Upper lobe of left lung (tissue), 6 donors: ENCODE data around the gene FUCA2. TPM values are rescaled to one million over a fixed set of nuclear protein-coding genes. Genes with fewer than 3 reads are reported as not detected.

Source experiments
- ATAC-seq, 2 donors: fragments of 200-7000 bp; cut with Tn5 transposase; one replicate each; pipeline ENCODE4 v1.9.1; 2022; ENCODE audit warnings: mild to moderate bottlenecking in 2 of 2, moderate library complexity in 2 of 2; ENCODE audit not compliant: low FRiP score in 2 of 2
- DNase-seq, 2 donors: peaks; one replicate each; pipeline ENCODE4 v3.0.0-alpha.2; 2019 to 2020
- H3K27ac ChIP-seq, 4 donors: fragments of 200-600 bp; sonication (generic); one replicate each; pipeline ENCODE4 v1.5.1; 2016 to 2019
- H3K27me3 ChIP-seq, 4 donors: fragments of 200-600 bp; sonication (generic); one replicate each; pipeline ENCODE4 v1.5.1; 2017 to 2019
- H3K36me3 ChIP-seq, 4 donors: fragments of 200-600 bp; sonication (generic); one replicate each; pipeline ENCODE4 v1.5.1; 2016 to 2019
- H3K4me1 ChIP-seq, 4 donors: fragments of 200-600 bp; sonication (generic); one replicate each; pipeline ENCODE4 v1.5.1; 2018 to 2019
- H3K4me3 ChIP-seq, 4 donors: fragments of 200-600 bp; sonication (generic); one replicate each; pipeline ENCODE4 v1.5.1; 2017 to 2019; ENCODE audit warnings: mild to moderate bottlenecking in 2 of 4, moderate library complexity in 1 of 4
- H3K9me3 ChIP-seq, 4 donors: fragments of 200-600 bp; sonication (generic); one replicate each; pipeline ENCODE4 v1.5.1; 2018 to 2019
- CTCF ChIP-seq, 6 experiments: fragments of 450-650 bp in 4 of 6; fragments of 200-600 bp in 2 of 6; sonication (generic) in 2 of 6; IDR thresholded peaks; one replicate each; pipeline ENCODE4 v1.5.1; 2016 to 2019; ENCODE audit warnings: antibody characterized with exemption in 6 of 6
- EP300 ChIP-seq, 4 donors: sonication (generic); formaldehyde crosslinking; IDR thresholded peaks; one replicate each; pipeline ENCODE4 v1.5.1; 2017; ENCODE audit warnings: antibody characterized with exemption in 4 of 4, control low read depth in 2 of 4
- POLR2A ChIP-seq, 4 donors: fragments of 450-650 bp; IDR thresholded peaks; one replicate each; pipeline ENCODE4 v1.5.1; 2016 to 2017; ENCODE audit warnings: antibody characterized with exemption in 4 of 4, mild to moderate bottlenecking in 2 of 4
- POLR2AphosphoS5 ChIP-seq, 2 donors: sonication (generic); formaldehyde crosslinking; IDR thresholded peaks; one replicate each; pipeline ENCODE4 v1.5.1; 2017; ENCODE audit warnings: antibody characterized with exemption in 2 of 2
- WGBS, 2 donors: methylation state at CpG; one replicate each; pipeline ENCODE4 v1.1.5; 2017 to 2018; 5-methylcytosine and 5-hydroxymethylcytosine counted together
- total RNA-seq, 6 donors: library from RNA; depleted of rRNA in 4 of 6; stranded (reverse); fragments of >200 nt in 4 of 6; gene quantifications; one replicate each; pipeline versions ENCODE4 v1.1.0 to v1.2.1, GENCODE V29; 2016 to 2021
- donor health status: DM: no; HTN: no; CAD: no; lungs with moderate emphysema.
- donor health status: DM: no; HTN: yes; CAD: no; lungs with severe emphysema.

Gene FUCA2
- total RNA-seq, 6 donors from 2014 or later: 23.1 to 69.9 (median 34.2) TPM

GRCh38 chr6:143531720-143532499, 20.4 kb upstream of the FUCA2 start:
- TF ChIP-seq EP300 (IDR thresholded peaks at IDR 0.05) (no peak), POLR2AphosphoS5 (IDR thresholded peaks at IDR 0.05) (no peak), CTCF (IDR thresholded peaks at IDR 0.05) (no peak), POLR2A (IDR thresholded peaks at IDR 0.05) (no peak)
- 49 to 53% methylated on average over 5 of the region's 5 CpGs for WGBS, 2 donors
- Histone ChIP-seq H3K4me3 (no peak overlapping the region), H3K4me1 (peaks cover 0 to 7% (median 5%) of the 10 kb centered on the region in 4 donors), H3K27ac (no peak overlapping the region), H3K36me3 (no peaks in the 10 kb centered on the region), H3K9me3 (no peaks in the 10 kb centered on the region), H3K27me3 (no peaks in the 10 kb centered on the region)
- DNase-seq: no peak
- ATAC-seq: no peak

GRCh38 chr6:143529095-143529494, 17.6 kb upstream of the FUCA2 start:
- TF ChIP-seq POLR2A (IDR thresholded peaks at IDR 0.05) (no peak), CTCF (IDR thresholded peaks at IDR 0.05) (no peak), POLR2AphosphoS5 (IDR thresholded peaks at IDR 0.05) (no peak), EP300 (IDR thresholded peaks at IDR 0.05) (no peak)
- ATAC-seq: no peak
- no peaks in the 10 kb centered on the region for H3K4me1 ChIP-seq
- WGBS, 2 donors: 63 to 73% methylated on average over 2 of the region's 2 CpGs
- H3K27me3 ChIP-seq: no peaks in the 10 kb centered on the region
- H3K9me3 ChIP-seq: no peaks in the 10 kb centered on the region
- no peak overlapping the region for H3K4me3 ChIP-seq
- no peaks in the 10 kb centered on the region for H3K36me3 ChIP-seq
- H3K27ac ChIP-seq: no peak overlapping the region
- DNase-seq: no peak

GRCh38 chr6:143528164-143528811, 16.8 kb upstream of the FUCA2 start:
- TF ChIP-seq EP300 (IDR thresholded peaks at IDR 0.05): no peak
- TF ChIP-seq CTCF (IDR thresholded peaks at IDR 0.05): no peak
- no peak for TF ChIP-seq POLR2AphosphoS5 (IDR thresholded peaks at IDR 0.05)
- TF ChIP-seq POLR2A (IDR thresholded peaks at IDR 0.05): no peak
- Histone ChIP-seq H3K27ac (no peak overlapping the region), H3K27me3 (no peaks in the 10 kb centered on the region), H3K36me3 (no peaks in the 10 kb centered on the region), H3K4me1 (no peaks in the 10 kb centered on the region), H3K4me3 (no peak overlapping the region), H3K9me3 (no peaks in the 10 kb centered on the region)
- ATAC-seq (no peak), DNase-seq (no peak)
- whole genome bisulfite sequencing, 2 donors: 62 to 73% methylated on average over 7 of the region's 7 CpGs

GRCh38 chr6:143527677-143528076, 16.2 kb upstream of the FUCA2 start:
- TF ChIP-seq POLR2A (IDR thresholded peaks at IDR 0.05) (no peak), CTCF (IDR thresholded peaks at IDR 0.05) (no peak), POLR2AphosphoS5 (IDR thresholded peaks at IDR 0.05) (no peak), EP300 (IDR thresholded peaks at IDR 0.05) (no peak)
- 65 to 83% methylated on average over 1 of the region's 1 CpG for WGBS, 2 donors

More at GRCh38 chr6:143527677-143528076, 16.2 kb upstream of the FUCA2 start:
- Histone ChIP-seq H3K4me3 (no peak overlapping the region), H3K27me3 (no peaks in the 10 kb centered on the region), H3K36me3 (no peaks in the 10 kb centered on the region), H3K4me1 (no peaks in the 10 kb centered on the region), H3K27ac (no peak overlapping the region), H3K9me3 (no peaks in the 10 kb centered on the region)
- no peak for ATAC-seq
- no peak for DNase-seq
